Measurements from ENCODE around the gene BPIFB3. TPM values are rescaled to one million over a fixed set of nuclear protein-coding genes. Genes with fewer than 3 reads are reported as not detected.

BPIFB3 gene
- total and polyA plus RNA-seq, 2 donors from 2014 or later, result not detected

GRCh38 chr20:33086052-33086722 lies 32.5 kb downstream of the BPIFB3 start:
- Histone ChIP-seq H3K36me3 (ENCODE audit: control insufficient read depth in 2 of 3, insufficient read depth in 3 of 3, low read length in 3 of 3) (no peaks in the 10 kb centered on the region), H3K9me3 (ENCODE audit: control insufficient read depth in 2 of 3, insufficient read depth in 1 of 3, low read length in 3 of 3) (no peaks in the 10 kb centered on the region), H3K27ac (ENCODE audit: low read depth in 2 of 2, low read length in 2 of 2) (no peak overlapping the region), H3K9ac (ENCODE audit: low read length in 3 of 3) (no peak overlapping the region), H3K27me3 (ENCODE audit: control insufficient read depth, insufficient read depth, low read length) (no peaks in the 10 kb centered on the region), H3K4me3 (ENCODE audit: low read length in 3 of 3) (no peak overlapping the region), H3K4me1 (ENCODE audit: control insufficient read depth in 2 of 3, insufficient read depth in 2 of 3, low read depth in 1 of 3, low read length in 3 of 3) (no peaks in the 10 kb centered on the region)
- no peak for TF ChIP-seq CTCF (IDR thresholded peaks at IDR 0.05; ENCODE audit: borderline replicate concordance, extremely low read depth, insufficient read depth)
- FAIRE-seq (no peak), DNase-seq (no peak)
- intact Hi-C loops (cut with DNase I), result no loop called here

DNA sequence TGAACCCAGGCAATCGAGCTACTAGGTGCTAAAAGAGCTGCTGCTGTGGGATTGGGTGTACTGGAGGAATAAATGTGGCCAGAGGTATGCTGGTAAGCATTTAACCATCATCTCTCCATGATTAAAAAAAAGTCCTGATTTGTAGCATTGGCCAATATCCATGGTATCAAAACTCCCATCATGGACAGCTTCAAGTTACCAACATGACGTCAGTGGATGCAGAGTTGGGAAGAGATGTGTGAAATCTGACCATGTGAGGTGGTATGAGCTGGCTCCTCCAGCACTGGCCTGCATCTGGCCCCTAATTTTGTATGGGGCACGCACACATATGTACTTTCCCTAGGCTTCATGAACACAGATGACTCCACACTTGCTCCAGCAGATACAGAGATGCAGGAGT lies 37.4 kb downstream of the BPIFB3 start:
- FAIRE-seq (no peak), DNase-seq (no peak)
- Histone ChIP-seq H3K27me3 (ENCODE audit: control insufficient read depth, insufficient read depth, low read length) (no peaks in the 10 kb centered on the region), H3K9ac (ENCODE audit: low read length in 3 of 3) (no peak overlapping the region), H3K27ac (ENCODE audit: low read depth in 2 of 2, low read length in 2 of 2) (no peak overlapping the region), H3K36me3 (ENCODE audit: control insufficient read depth in 2 of 3, insufficient read depth in 3 of 3, low read length in 3 of 3) (no peaks in the 10 kb centered on the region), H3K4me1 (ENCODE audit: control insufficient read depth in 2 of 3, insufficient read depth in 2 of 3, low read depth in 1 of 3, low read length in 3 of 3) (no peaks in the 10 kb centered on the region), H3K9me3 (ENCODE audit: control insufficient read depth in 2 of 3, insufficient read depth in 1 of 3, low read length in 3 of 3) (no peaks in the 10 kb centered on the region), H3K4me3 (ENCODE audit: low read length in 3 of 3) (no peak overlapping the region)
- no peak for TF ChIP-seq CTCF (IDR thresholded peaks at IDR 0.05; ENCODE audit: borderline replicate concordance, extremely low read depth, insufficient read depth)
- intact Hi-C loops (cut with DNase I), result no loop called here

DNA sequence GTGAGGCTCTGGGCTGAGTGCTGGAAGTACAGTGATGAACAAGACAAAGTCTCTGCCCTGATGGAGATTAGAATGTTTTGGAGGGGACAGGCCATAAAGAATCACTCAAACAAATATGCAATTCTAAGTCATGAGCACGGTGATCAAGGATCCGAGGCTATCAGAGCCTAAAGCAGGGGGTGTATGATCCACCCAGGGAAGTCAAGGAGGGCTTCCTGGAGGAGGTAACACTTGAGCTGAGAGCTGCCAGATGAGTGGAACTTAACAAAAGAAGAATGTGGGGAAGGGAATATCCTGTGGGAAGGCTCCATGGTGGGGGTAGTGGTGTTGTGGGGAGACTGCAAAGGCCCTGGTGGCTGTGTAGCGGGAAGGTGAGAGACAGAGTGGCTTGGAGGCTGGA lies 38.0 kb downstream of the BPIFB3 start:
- no peaks in the 10 kb centered on the region for H3K9me3 ChIP-seq (ENCODE audit: control insufficient read depth in 2 of 3, insufficient read depth in 1 of 3, low read length in 3 of 3)
- H3K4me1 ChIP-seq (ENCODE audit: control insufficient read depth in 2 of 3, insufficient read depth in 2 of 3, low read depth in 1 of 3, low read length in 3 of 3), result no peaks in the 10 kb centered on the region
- no peak overlapping the region for H3K27ac ChIP-seq (ENCODE audit: low read depth in 2 of 2, low read length in 2 of 2)
- intact Hi-C loops (cut with DNase I), result no loop called here
- DNase-seq (no peak), FAIRE-seq (no peak)
- no peak overlapping the region for H3K4me3 ChIP-seq (ENCODE audit: low read length in 3 of 3)
- H3K36me3 ChIP-seq (ENCODE audit: control insufficient read depth in 2 of 3, insufficient read depth in 3 of 3, low read length in 3 of 3), result no peaks in the 10 kb centered on the region
- H3K27me3 ChIP-seq (ENCODE audit: control insufficient read depth, insufficient read depth, low read length), result no peaks in the 10 kb centered on the region
- H3K9ac ChIP-seq (ENCODE audit: low read length in 3 of 3), result no peak overlapping the region
- no peak for TF ChIP-seq CTCF (IDR thresholded peaks at IDR 0.05; ENCODE audit: borderline replicate concordance, extremely low read depth, insufficient read depth)

DNA sequence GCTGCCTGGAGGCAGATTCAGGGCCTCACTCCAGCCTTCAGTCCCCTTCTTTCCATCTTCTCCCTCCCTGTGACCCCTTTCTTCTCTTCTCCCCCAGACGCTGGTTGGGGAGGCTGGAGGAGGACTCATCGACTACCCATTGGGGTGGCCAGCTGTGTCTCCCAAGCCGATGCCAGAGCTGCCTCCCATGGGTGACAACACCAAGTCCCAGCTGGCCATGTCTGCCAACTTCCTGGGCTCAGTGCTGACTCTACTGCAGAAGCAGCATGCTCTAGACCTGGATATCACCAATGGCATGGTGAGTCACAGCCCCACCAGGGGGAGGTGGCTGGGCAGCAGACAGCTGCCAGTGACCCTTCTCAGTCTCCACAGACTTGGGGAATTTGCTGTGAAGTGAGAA lies 38.7 kb downstream of the BPIFB3 start:
- no peaks in the 10 kb centered on the region for H3K4me1 ChIP-seq (ENCODE audit: control insufficient read depth in 2 of 3, insufficient read depth in 2 of 3, low read depth in 1 of 3, low read length in 3 of 3)
- H3K4me3 ChIP-seq (ENCODE audit: low read length in 3 of 3), result no peak overlapping the region
- FAIRE-seq, result no peak
- no peaks in the 10 kb centered on the region for H3K27me3 ChIP-seq (ENCODE audit: control insufficient read depth, insufficient read depth, low read length)
- H3K27ac ChIP-seq (ENCODE audit: low read depth in 2 of 2, low read length in 2 of 2), result no peak overlapping the region
- DNase-seq, result no peak
- no peaks in the 10 kb centered on the region for H3K36me3 ChIP-seq (ENCODE audit: control insufficient read depth in 2 of 3, insufficient read depth in 3 of 3, low read length in 3 of 3)
- TF ChIP-seq CTCF (IDR thresholded peaks at IDR 0.05; ENCODE audit: borderline replicate concordance, extremely low read depth, insufficient read depth), result no peak
- H3K9me3 ChIP-seq (ENCODE audit: control insufficient read depth in 2 of 3, insufficient read depth in 1 of 3, low read length in 3 of 3), result no peaks in the 10 kb centered on the region
- intact Hi-C loops (cut with DNase I), result no loop called here
- no peak overlapping the region for H3K9ac ChIP-seq (ENCODE audit: low read length in 3 of 3)
